ENCODE results near the gene RNF19B. TPM values are rescaled to one million over a fixed set of nuclear protein-coding genes. Genes with fewer than 3 reads are reported as not detected.
"Not testable (repeated sequence)": the region's sequence is repeated elsewhere in the genome, so short reads cannot be mapped to it uniquely, and the experiment has no call there.

RNF19B gene
- total RNA-seq, 2 experiments from 2014 or later = 31.6 to 47.4 TPM

- peak; percentile 59 for ATAC-seq
- H3K27me3 Mint-ChIP-seq = no peaks in the 10 kb centered on the region
- H3K4me1 Mint-ChIP-seq = peaks cover 78% of the 10 kb centered on the region
- H3K4me3 Mint-ChIP-seq = peak overlapping the region; percentile 28
- H3K9me3 Mint-ChIP-seq (ENCODE audit: low read depth) = no peaks in the 10 kb centered on the region
- peak overlapping the region; percentile 83 for H3K27ac Mint-ChIP-seq
- CTCF ChIA-PET = no interaction called here
- DNase-seq = peak; percentile 83
- peaks cover 8% of the 10 kb centered on the region for H3K36me3 Mint-ChIP-seq
Observed at GRCh38 chr1:32989160-32990050, 24.8 kb upstream of the RNF19B start.

GRCh38 chr1:32988665-32989064 lies 24.1 kb upstream of the RNF19B start:
- H3K9me3 Mint-ChIP-seq (ENCODE audit: low read depth) = no peaks in the 10 kb centered on the region
- ATAC-seq (no peak), DNase-seq (no peak)
- no peaks in the 10 kb centered on the region for H3K27me3 Mint-ChIP-seq
- no peak overlapping the region for H3K4me3 Mint-ChIP-seq
- H3K4me1 Mint-ChIP-seq = peaks cover 85% of the 10 kb centered on the region
- peak overlapping the region; percentile 83 for H3K27ac Mint-ChIP-seq
- H3K36me3 Mint-ChIP-seq = peaks cover 8% of the 10 kb centered on the region
- CTCF ChIA-PET = interaction anchor here (1.5 kb wide), 1 partner anchor 22 kb away, joined by 4 read pairs; no protein-coding TSS in a partner anchor

GRCh38 chr1:32985226-32985625 lies 20.6 kb upstream of the RNF19B start:
- H3K27ac Mint-ChIP-seq = peak overlapping the region; percentile 29
- ATAC-seq (no peak), DNase-seq (no peak)
- H3K9me3 Mint-ChIP-seq (ENCODE audit: low read depth) = no peaks in the 10 kb centered on the region
- H3K4me1 Mint-ChIP-seq = peaks cover 88% of the 10 kb centered on the region
- no peak overlapping the region for H3K4me3 Mint-ChIP-seq
- H3K36me3 Mint-ChIP-seq = peaks cover 8% of the 10 kb centered on the region
- CTCF ChIA-PET = interaction anchor here (0.6 to 1.8 kb wide), 5 partner anchors 9 to 104 kb away, joined by 3 to 5 read pairs (median 4); no protein-coding TSS in a partner anchor
- no peaks in the 10 kb centered on the region for H3K27me3 Mint-ChIP-seq

GRCh38 chr1:32984455-32985171 lies 20.0 kb upstream of the RNF19B start:
- Mint-ChIP-seq H3K27ac (peak overlapping the region; percentile 62), H3K4me3 (no peak overlapping the region), H3K4me1 (peaks cover 90% of the 10 kb centered on the region), H3K9me3 (ENCODE audit: low read depth) (no peaks in the 10 kb centered on the region), H3K27me3 (no peaks in the 10 kb centered on the region), H3K36me3 (peaks cover 8% of the 10 kb centered on the region)
- DNase-seq (peak; percentile 76), ATAC-seq (peak; percentile 55)
- CTCF ChIA-PET = interaction anchor here (1.0 to 1.8 kb wide), 5 partner anchors 9 to 104 kb away, joined by 3 to 5 read pairs (median 4); no protein-coding TSS in a partner anchor

GRCh38 chr1:32984090-32984454 lies 19.5 kb upstream of the RNF19B start:
- peaks cover 8% of the 10 kb centered on the region for H3K36me3 Mint-ChIP-seq
- DNase-seq (no peak), ATAC-seq (no peak)
- H3K27me3 Mint-ChIP-seq = no peaks in the 10 kb centered on the region
- CTCF ChIA-PET = interaction anchor here (0.9 to 1.8 kb wide), 5 partner anchors 10 to 312 kb away, joined by 3 to 5 read pairs (median 3); no protein-coding TSS in a partner anchor
- peak overlapping the region; percentile 62 for H3K27ac Mint-ChIP-seq
- H3K4me1 Mint-ChIP-seq = peaks cover 84% of the 10 kb centered on the region
- H3K4me3 Mint-ChIP-seq = no peak overlapping the region
- no peaks in the 10 kb centered on the region for H3K9me3 Mint-ChIP-seq (ENCODE audit: low read depth)

- Mint-ChIP-seq H3K27ac (peak overlapping the region; percentile 76), H3K9me3 (ENCODE audit: low read depth) (no peaks in the 10 kb centered on the region), H3K27me3 (no peaks in the 10 kb centered on the region), H3K36me3 (peaks cover 8% of the 10 kb centered on the region), H3K4me3 (no peak overlapping the region), H3K4me1 (peaks cover 75% of the 10 kb centered on the region)
- CTCF ChIA-PET = interaction anchor here (1.1 kb wide), 1 partner anchor 50 kb away, joined by 3 read pairs; no protein-coding TSS in a partner anchor
- DNase-seq (no peak), ATAC-seq (no peak)
Observed at GRCh38 chr1:32983020-32983419, 18.4 kb upstream of the RNF19B start.

GRCh38 chr1:32981003-32981901 lies 16.6 kb upstream of the RNF19B start:
- Mint-ChIP-seq H3K9me3 (ENCODE audit: low read depth) (no peaks in the 10 kb centered on the region), H3K4me1 (peaks cover 65% of the 10 kb centered on the region), H3K4me3 (peak overlapping the region; percentile 60), H3K27ac (peak overlapping the region; percentile 87), H3K27me3 (no peaks in the 10 kb centered on the region), H3K36me3 (peaks cover 4% of the 10 kb centered on the region)
- CTCF ChIA-PET = interaction anchor here (0.8 to 1.8 kb wide), 11 partner anchors 9 to 114 kb away, joined by 3 to 9 read pairs (median 4); partner anchors contain the start of gene RNF19B
- peak; percentile 80 for DNase-seq
- ATAC-seq = peak; percentile 95

- Mint-ChIP-seq H3K9me3 (ENCODE audit: low read depth) (no peaks in the 10 kb centered on the region), H3K36me3 (peaks cover 1% of the 10 kb centered on the region), H3K4me1 (peaks cover 53% of the 10 kb centered on the region), H3K27ac (peak overlapping the region; percentile 87), H3K4me3 (no peak overlapping the region), H3K27me3 (no peaks in the 10 kb centered on the region)
- DNase-seq = no peak
- CTCF ChIA-PET = interaction anchor here (1.0 to 1.8 kb wide), 5 partner anchors 10 to 107 kb away, joined by 4 to 9 read pairs (median 5); no protein-coding TSS in a partner anchor
- no peak for ATAC-seq
Observed at GRCh38 chr1:32980080-32980479, 15.5 kb upstream of the RNF19B start.

GRCh38 chr1:32978854-32979253 lies 14.2 kb upstream of the RNF19B start:
- no peaks in the 10 kb centered on the region for H3K27me3 Mint-ChIP-seq
- peaks cover 41% of the 10 kb centered on the region for H3K4me1 Mint-ChIP-seq
- no peak overlapping the region for H3K27ac Mint-ChIP-seq
- DNase-seq (no peak), ATAC-seq (no peak)
- peaks cover 1% of the 10 kb centered on the region for H3K36me3 Mint-ChIP-seq
- H3K4me3 Mint-ChIP-seq = no peak overlapping the region
- no peaks in the 10 kb centered on the region for H3K9me3 Mint-ChIP-seq (ENCODE audit: low read depth)
- CTCF ChIA-PET = no interaction called here

- no peak for DNase-seq
- Mint-ChIP-seq H3K4me3 (no peak overlapping the region), H3K9me3 (ENCODE audit: low read depth) (no peaks in the 10 kb centered on the region), H3K4me1 (peaks cover 31% of the 10 kb centered on the region), H3K27ac (no peak overlapping the region), H3K27me3 (peaks cover 5% of the 10 kb centered on the region), H3K36me3 (peaks cover 1% of the 10 kb centered on the region)
- no peak for ATAC-seq
- CTCF ChIA-PET = no interaction called here
Observed at GRCh38 chr1:32977546-32978087, 13.0 kb upstream of the RNF19B start.

- H3K9me3 Mint-ChIP-seq (ENCODE audit: low read depth); H3K36me3 Mint-ChIP-seq; CTCF ChIA-PET; H3K4me3 Mint-ChIP-seq; H3K27ac Mint-ChIP-seq; DNase-seq; ATAC-seq: not testable (repeated sequence)
- Mint-ChIP-seq H3K4me1 (peaks cover 19% of the 10 kb centered on the region), H3K27me3 (peaks cover 22% of the 10 kb centered on the region)
Observed at GRCh38 chr1:32975055-32975454, 10.4 kb upstream of the RNF19B start.

GRCh38 chr1:32973458-32973857 lies 8.8 kb upstream of the RNF19B start:
- DNase-seq; H3K9me3 Mint-ChIP-seq (ENCODE audit: low read depth); ATAC-seq; H3K27ac Mint-ChIP-seq; H3K36me3 Mint-ChIP-seq; CTCF ChIA-PET: not testable (repeated sequence)
- Mint-ChIP-seq H3K4me1 (peaks cover 22% of the 10 kb centered on the region), H3K4me3 (peak overlapping the region; percentile 55), H3K27me3 (peaks cover 22% of the 10 kb centered on the region)

Data from activated CD8-positive, alpha-beta memory T cell treated with anti-CD3 and anti-CD28 coated beads, Interleukin-2, amount 10 ng/mL, durations not matched to agents 7 days and 5 days (primary cell).